ENCODE data around the gene MGAT1.

The MGAT1 gene

DNA sequence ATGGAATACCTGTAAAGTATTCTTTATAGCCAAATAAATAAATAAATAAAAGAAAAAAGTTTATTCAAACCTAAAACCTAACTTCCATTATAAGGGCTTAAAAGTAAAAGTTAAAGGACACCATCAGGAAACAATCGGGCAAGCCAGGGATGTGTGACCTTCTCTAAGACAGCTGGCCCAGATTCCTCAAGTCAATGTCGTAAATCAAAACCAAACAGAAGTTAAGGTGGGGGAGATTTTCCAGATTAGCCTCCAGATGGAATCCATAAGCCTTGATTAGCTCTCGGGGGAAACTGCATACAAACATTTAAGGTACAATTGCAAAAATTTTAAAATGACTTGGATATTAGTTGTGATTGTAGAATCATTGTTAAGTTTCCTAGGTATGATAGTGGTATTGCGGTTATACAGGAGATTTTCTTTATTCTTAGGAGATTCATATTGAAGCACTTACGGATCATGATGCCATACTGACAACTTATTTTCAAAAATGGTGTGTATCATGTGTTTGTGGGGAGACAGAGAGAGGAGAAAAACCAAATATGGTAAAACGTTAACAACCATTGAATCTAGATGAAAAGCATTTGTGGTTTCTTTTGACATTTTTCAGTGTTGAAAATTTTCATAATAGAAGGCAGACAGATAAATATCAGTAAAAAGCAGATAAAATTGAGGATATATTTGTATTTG lies 21.5 kb upstream of the MGAT1 start:
- no peak for DNase-seq

GRCh38 chr5:180823346-180823745 lies 20.7 kb upstream of the MGAT1 start:
- no peak for DNase-seq

GRCh38 chr5:180821538-180821937 lies 18.9 kb upstream of the MGAT1 start:
- no peak for DNase-seq

DNA sequence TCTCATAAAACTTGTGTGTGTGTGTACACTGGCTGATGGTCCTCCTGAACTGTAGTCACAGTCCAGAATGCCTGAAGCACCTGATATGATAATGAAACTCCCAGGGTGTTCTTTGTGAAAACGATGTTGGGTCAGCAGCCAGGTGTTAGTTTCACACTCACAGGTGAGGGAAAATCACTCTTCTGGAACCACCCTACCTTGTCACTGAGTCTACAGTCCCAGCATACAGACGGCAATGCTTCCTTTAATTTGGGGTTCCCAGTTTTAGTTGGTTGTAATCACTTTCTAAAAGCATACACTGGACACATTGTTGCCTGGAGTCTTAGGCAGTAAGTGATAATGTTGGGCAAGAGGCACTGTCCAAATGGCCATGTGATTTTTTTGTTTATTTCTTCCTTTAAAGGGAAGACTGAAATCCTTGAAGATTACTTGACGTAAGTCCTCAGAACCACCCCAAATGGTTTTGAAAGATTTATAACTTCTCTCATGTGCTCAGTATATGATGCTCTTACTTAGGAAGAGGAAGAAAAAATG lies 18.2 kb upstream of the MGAT1 start:
- DNase-seq, result no peak

DNA sequence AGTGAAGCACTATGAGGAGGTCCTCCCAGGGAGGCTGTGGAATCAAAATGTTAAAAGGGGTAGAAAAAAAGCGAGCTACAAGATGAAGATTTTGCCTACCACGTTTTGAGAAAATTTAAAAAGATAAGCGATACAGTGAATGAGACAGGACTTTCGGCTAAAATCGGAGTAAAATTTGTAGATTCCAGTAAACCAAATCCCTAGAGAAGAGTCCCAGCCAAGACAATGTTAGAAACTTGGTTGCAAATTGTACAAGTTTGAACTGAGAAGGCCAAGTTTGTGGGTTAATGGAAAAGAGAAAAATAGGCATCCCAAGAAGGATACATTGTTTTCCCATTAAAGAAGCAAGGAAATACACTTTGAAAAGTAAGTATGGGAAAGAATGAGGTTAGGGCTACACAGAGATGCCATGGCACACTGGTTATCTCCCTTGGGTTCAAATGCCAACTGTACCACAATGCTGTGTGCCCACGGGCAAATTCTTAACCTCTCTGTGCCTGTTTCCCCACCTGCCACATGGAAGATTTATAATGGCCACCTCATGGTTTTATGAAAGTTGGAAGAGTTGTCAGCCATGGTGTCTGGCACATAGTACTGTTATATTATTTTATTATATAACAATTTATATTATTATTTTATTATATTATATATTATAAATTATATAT lies 16.2 kb upstream of the MGAT1 start:
- DNase-seq, result no peak

- no peak for DNase-seq
These were observed 15.5 kb upstream of the MGAT1 start for GRCh38 chr5:180817893-180818674.

GRCh38 chr5:180816608-180817534 lies 14.3 kb upstream of the MGAT1 start:
- no peak for DNase-seq

DNA sequence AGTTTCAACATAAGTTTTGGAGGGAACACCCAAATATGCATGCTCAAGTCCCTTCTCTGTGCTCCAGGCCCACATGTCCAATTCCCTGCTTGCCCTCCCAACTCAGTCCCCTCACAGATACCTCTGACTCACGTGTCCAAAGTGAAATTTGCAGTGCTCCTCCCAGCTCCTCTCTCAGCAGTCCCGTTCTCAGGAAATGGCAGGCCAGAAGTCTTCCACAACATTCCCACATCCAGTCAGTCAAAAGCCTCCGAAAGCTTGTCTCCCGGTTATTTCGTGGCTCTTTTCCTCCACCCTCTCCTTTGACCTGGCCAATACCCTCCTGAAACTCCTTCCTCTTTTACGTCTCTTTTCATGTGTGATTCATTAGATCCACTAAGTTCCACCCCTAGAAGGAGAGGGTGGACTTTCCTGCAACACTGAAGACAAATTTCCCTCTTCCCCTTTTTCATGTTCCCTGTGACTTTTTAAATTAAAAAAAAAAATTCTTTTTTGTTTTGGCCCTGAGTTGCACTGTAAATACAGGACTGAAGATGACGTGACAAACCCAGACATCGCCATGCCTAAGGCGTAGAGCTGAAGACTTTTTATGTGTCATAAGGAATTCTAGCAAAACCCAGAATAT lies 12.8 kb upstream of the MGAT1 start:
- no peak for DNase-seq

DNA sequence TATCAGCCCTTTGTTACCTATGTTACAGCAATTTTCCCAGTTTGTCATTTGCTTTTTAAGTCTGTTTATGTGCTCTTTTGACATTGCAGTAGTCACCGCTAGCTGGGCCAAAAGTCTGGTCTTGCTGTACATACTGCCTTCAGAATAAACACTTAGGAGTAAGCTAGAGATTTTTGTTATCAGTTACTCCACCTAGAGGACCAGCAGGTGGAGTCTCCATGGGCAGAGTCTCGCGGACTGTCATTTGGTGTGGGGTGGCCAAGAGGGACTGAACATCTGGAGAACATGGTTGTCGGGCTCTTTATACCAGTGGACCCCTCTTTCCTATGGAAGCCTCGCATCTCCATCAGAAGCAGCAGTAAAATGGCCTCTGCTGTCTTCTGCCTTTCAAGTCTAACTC lies 10.8 kb upstream of the MGAT1 start:
- DNase-seq, result no peak

DNA sequence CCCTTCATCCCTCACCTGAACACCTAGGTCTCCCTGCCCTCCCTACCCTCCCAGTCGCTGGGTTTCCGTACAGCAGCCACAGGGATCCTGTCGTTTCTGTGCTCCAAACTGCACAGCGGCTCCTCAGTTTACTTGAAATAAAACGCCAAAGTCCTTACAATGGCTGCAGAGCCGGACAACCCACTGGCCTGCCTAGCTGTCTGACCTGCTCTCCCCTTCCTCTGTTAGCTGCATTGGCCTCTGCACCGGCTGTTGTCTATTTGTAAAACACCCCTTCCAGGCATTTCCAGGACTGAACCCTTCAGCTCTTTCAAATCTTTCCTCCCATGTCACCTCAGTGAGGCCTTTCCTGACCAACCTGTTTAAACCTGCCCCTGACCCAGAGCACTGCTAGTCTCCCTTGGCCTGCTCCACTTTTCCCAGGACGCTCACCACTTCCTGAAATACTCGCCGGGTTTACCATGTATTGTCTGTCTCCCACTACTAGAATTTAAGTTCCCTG lies 9.1 kb upstream of the MGAT1 start:
- DNase-seq, result no peak

- no peak for DNase-seq
These were observed 8.5 kb upstream of the MGAT1 start for GRCh38 chr5:180810959-180811622.

DNA sequence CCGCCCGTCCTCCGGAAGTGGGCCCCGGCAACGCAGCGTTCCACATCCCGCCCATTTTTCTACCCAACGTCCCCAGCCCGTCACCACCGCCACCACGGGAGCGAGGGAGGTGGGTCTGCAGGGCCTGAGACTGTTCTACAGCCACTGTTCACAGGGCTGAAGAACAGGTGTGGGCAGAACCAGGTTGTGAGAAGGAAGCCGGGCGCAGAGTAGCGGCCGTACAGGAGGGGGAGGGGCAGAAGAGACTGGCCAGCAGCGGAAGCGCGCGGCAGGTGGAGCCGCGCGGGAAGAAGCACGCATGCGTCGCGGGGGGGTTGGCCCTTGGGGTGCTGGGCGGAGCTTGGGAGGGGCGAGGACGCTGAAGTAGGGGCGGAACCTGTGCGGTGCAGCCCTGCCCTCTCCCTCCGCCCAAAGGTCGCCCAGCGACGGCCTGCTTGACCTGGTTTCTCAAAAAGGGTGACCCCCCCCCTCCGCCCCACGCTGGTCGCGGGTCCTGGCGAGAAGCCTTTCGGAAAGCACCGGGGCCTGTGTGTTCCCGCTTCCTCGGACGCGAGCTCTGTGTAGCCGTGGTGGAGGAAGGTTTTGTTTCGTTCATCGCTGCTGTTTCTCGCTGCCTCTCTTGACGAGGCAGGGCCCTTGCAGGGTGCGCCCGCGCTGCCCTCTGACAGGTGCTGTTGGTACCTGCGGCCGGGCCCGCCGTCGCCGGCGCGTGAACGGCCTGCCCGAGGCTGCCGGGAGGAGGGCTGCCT lies 7.8 kb upstream of the MGAT1 start:
- peak; percentile 80 for DNase-seq

GRCh38 chr5:180809403-180810209 lies 7.0 kb upstream of the MGAT1 start:
- DNase-seq, result peak; percentile 58

DNA sequence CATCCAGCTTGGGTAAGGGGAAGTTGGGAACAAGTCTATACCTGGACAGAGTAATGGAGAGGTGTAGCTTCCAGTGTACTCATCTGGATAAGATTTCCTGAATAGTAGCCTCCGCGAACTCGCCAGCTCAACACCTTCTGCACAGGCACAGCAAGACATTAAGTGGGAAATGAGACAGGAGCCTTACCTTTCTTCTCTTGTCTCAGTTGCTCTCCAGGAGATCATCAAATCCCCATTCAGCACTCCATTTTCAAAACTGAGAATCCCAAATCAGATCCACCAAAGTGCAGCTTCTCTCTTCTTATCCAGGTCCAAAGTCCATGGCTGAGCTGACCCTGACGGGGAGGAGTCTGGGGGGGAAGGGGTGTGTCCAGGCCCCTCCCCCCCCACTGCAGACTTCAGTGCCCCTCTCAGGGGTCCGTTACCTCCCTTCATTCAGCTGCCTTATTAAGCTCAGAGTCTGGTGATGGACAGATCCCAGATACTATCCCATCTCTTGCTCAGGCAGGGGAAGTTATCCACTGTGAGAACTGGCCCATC lies 5.9 kb upstream of the MGAT1 start:
- DNase-seq, result no peak

DNA sequence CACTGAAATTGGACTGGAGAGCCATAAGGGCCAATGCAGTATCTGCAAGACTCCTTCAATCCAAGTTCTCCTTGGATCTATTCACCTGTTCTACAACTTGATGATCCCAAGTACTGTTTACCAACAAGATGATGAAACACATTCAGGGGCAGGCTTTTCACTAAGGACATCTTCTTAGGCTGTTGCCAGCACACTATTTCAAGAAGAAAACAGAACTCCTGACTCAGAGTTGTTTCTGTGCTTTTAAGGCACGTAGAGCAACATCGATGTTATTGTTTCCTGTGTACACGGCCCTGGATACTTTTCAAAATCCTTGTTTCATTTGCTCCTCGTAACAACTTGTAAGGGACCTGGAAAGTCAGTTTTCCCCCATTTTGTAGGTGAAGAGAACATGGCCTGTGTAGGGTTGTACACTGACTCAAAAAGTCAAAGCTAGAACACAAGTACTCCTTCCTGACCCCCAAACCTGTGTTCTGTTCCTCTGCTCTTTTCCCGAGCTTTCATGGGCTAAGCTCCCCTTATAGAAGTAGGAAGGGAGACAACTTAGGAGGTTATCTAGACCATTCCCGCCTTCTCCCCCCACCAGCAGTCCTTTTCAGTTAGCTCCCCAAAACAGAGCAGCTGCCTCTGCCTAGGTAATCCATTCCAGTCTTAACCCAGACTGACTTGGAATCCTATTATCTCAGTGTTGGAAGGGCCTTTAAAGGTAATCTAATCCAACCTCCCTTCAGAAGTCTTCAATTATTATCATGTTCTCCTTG lies 5.2 kb upstream of the MGAT1 start:
- DNase-seq, result no peak

DNA sequence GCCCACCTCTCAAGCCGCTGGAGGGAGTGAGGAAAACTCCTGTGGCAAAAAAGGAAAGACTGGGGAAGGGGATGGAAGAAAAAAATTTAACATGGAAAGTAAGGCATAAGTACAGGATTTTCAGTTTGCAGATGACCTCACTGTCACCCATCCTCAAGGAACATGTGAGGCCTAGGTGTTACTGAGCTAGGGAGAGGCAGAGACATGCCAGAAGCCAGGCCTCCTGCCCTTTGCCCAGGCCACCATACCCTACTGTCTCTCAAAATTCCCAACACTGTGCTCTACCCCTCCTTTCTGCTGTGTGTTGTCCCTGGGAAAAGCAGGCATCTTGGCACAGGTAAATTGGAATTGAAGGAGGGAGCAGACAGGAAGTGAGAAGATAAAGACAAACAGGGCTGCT lies 4.4 kb upstream of the MGAT1 start:
- no peak for DNase-seq

- no peak for DNase-seq
These were observed 3.9 kb upstream of the MGAT1 start for GRCh38 chr5:180806351-180807011.

- DNase-seq, result no peak
These were observed 1.6 kb upstream of the MGAT1 start for GRCh38 chr5:180804129-180804618.
